ENCODE data around the gene SMIM17. TPM values are rescaled to one million over a fixed set of nuclear protein-coding genes. Genes with fewer than 3 reads are reported as not detected.

The SMIM17 gene
- total and polyA plus RNA-seq, 2 of the 13 experiments (the other 11 are each of a cell fraction or from before 2014, with no cell fraction given), result 0.21 to 0.53 TPM

- TF ChIP-seq, protein P1, sequence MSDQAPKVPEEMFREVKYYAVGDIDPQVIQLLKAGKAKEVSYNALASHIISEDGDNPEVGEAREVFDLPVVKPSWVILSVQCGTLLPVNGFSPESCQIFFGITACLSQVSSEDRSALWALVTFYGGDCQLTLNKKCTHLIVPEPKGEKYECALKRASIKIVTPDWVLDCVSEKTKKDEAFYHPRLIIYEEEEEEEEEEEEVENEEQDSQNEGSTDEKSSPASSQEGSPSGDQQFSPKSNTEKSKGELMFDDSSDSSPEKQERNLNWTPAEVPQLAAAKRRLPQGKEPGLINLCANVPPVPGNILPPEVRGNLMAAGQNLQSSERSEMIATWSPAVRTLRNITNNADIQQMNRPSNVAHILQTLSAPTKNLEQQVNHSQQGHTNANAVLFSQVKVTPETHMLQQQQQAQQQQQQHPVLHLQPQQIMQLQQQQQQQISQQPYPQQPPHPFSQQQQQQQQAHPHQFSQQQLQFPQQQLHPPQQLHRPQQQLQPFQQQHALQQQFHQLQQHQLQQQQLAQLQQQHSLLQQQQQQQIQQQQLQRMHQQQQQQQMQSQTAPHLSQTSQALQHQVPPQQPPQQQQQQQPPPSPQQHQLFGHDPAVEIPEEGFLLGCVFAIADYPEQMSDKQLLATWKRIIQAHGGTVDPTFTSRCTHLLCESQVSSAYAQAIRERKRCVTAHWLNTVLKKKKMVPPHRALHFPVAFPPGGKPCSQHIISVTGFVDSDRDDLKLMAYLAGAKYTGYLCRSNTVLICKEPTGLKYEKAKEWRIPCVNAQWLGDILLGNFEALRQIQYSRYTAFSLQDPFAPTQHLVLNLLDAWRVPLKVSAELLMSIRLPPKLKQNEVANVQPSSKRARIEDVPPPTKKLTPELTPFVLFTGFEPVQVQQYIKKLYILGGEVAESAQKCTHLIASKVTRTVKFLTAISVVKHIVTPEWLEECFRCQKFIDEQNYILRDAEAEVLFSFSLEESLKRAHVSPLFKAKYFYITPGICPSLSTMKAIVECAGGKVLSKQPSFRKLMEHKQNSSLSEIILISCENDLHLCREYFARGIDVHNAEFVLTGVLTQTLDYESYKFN (CRISPR knock-in tag; conservative IDR thresholded peaks at IDR 0.05), result no peak; the same call in 1 of the 2 replicates
- TF ChIP-seq RFX1 (IDR thresholded peaks at IDR 0.05) (no peak), IKZF4 (CRISPR knock-in tag; IDR thresholded peaks at IDR 0.05; ENCODE audit: borderline replicate concordance, low read depth, not compliant biosample characterization) (peak; percentile 100), MEIS2 (CRISPR knock-in tag; IDR thresholded peaks at IDR 0.05) (peak; percentile 100), MTF1 (CRISPR knock-in tag; IDR thresholded peaks at IDR 0.05) (peak; percentile 99), ZNF333 (CRISPR knock-in tag; IDR thresholded peaks at IDR 0.05; ENCODE audit: borderline replicate concordance) (peak; percentile 100), ZNF407 (CRISPR knock-in tag; IDR thresholded peaks at IDR 0.05; ENCODE audit: not compliant biosample characterization) (peak; percentile 97), SAFB2 (CRISPR knock-in tag; IDR thresholded peaks at IDR 0.05; ENCODE audit: borderline replicate concordance, low read depth) (peak; percentile 98), ZNF891 (CRISPR knock-in tag; IDR thresholded peaks at IDR 0.05) (peak; percentile 100), ZNF567 (CRISPR knock-in tag; IDR thresholded peaks at IDR 0.05; ENCODE audit: borderline replicate concordance) (peak; percentile 100), FOXA1 (IDR thresholded peaks at IDR 0.05) (no peak), FOXA1 (CRISPR knock-in tag; IDR thresholded peaks at IDR 0.05) (0 out of 2 replicates have a peak, but pooled peaks have one; percentile 19), ZMAT3 (CRISPR knock-in tag; conservative IDR thresholded peaks at IDR 0.05) (peak; percentile 100), NR0B2 (CRISPR knock-in tag; IDR thresholded peaks at IDR 0.05) (peak; percentile 99), AKAP8 (CRISPR knock-in tag; IDR thresholded peaks at IDR 0.05) (peak; percentile 97), ATF7-NPFF (CRISPR knock-in tag; IDR thresholded peaks at IDR 0.05; ENCODE audit: low read depth) (peak; percentile 99), XBP1 (CRISPR knock-in tag; IDR thresholded peaks at IDR 0.05) (peak; percentile 99), ZNF160 (CRISPR knock-in tag; IDR thresholded peaks at IDR 0.05) (peak; percentile 99), NFIC (IDR thresholded peaks at IDR 0.05; ENCODE audit: low read length) (no peak)
These were observed 4.9 kb upstream of the SMIM17 start (continued) for GRCh38 chr19:56637976-56638555.

Data from HepG2 (cell line).